NK-92 (cell line): ENCODE results near the gene ENHO.

ENCODE experiments used
- DNase-seq: peaks from one replicate; lab custom pipeline; 2025; ENCODE audit not compliant: unreplicated experiment; lab: John Stamatoyannopoulos, UW

Gene ENHO

DNA sequence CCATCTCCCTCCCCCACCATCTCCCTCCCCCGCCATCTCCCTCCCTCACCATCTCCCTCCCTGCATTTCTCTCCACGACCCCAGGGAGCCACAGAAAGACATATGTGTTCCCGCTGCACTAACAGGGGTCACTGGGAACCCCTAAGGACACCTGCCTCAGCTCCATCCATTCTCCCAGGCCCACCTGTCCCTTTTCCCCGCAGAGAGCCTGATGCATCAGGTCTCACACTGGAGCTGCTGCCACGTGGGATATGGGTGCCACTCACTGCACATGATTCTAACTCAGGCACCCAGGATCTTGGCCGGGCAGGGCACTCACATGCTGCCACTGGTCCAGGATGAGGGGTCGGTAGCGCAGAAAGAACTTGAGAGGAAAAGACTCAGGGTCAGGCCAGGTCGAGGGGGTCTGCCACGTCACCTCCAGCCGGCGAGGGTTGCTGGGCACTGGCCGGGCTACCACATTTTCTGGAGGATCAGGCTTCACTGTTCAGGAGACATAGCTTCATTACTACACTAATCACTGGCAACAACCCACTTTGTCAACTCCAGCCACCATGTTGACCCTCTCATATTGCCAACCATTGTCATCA lies 33.2 kb upstream of the ENHO start:
- DNase-seq = no peak

DNA sequence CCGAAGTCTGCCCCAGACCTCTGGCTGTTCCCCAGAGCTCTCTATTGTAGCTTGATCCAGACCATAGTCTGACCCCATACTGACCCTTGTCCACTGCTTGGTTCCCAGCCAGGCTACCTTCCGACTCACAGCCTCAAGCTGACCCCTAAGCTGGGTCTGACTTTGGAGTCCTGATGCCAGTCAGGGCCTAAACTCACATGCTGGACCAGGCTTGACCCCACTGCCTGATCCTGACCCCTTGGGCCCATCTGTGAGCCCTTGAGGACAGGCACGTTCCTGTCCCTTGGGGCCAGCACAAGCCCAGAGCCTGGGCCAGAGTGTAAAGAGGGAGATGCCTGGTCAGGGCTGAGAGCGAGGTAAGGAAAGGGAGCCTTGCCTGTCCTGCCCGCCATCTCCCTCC lies 32.7 kb upstream of the ENHO start:
- DNase-seq = no peak

DNA sequence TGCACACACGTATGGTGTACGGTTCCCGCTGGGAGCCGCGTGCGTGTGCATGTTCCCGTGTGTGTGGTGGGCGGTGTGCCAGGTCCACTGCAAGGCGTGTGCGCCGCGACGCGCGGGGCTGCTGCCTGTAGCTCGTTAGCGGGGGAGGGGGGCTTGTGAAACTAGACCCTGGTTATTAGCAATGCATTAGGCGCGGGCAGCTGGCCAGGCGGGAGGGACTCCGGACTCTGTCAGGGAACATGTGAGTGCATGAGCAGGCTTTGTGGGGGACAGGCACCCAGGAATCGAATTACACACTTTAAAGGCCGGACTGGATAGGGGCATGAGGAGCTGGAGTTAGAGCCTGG lies 32.2 kb upstream of the ENHO start:
- DNase-seq = no peak

DNA sequence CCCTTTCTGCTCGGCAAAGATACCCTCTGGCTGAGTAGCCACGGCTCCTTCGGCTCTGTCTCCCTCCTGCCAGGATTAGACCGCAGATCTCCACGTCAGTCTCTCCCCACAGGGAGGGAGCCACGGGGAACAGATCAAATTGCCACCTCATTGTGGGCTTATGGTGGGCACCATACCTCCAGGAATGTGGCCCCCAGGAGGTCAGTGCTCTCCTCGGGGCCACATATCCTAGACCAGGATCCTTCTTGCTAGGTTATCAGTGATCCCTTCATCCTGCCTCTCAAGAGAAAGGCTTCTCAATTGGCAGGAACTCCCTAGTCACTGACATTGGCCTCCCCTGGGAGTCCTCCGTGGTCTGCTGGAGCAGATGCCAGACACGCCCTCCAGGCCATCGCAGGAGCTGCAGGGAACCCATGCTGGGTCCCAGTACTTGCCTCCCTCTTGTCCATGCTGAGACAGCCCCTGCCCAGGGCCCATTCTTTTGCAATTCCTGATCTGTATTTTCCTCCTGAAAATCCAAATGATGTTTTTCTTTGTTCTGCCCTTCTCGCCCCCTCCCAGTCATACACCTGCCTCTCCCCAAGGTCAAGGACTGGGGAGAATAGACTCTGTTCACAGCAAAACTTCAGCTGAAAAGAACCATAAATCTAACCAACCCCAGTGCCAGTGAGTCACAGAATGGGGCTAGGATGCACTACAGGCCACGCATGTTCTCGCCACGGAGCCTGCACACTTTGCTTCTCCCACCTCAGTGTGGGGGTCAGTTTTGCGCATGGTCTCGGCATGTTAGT lies 31.6 kb upstream of the ENHO start:
- no peak for DNase-seq

DNA sequence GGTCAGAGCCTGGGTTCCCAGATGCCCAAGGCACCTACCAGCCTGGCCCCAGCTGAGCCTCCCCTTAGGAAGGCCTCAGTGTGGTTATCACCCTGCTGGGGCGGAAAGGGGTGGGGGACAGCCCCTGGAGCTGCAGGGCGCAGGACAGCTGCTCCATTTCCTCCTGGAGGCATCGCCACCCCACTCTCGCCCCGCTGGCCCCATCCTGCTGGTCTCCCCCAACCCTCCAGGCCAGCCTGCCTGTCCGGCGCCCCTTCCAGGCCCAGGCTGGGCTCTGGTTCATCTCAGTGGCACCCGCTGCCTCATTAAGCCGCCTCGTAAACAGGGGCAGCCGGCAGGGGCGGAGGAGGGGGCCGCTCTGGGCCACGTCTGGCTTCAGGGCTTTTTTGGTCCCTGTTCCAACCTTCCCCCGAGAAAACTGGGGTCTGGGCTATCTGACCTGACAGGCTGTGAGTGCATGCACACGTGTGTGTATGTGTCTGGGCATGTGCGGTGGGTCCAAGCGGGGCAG lies 30.8 kb upstream of the ENHO start:
- DNase-seq = no peak

DNA sequence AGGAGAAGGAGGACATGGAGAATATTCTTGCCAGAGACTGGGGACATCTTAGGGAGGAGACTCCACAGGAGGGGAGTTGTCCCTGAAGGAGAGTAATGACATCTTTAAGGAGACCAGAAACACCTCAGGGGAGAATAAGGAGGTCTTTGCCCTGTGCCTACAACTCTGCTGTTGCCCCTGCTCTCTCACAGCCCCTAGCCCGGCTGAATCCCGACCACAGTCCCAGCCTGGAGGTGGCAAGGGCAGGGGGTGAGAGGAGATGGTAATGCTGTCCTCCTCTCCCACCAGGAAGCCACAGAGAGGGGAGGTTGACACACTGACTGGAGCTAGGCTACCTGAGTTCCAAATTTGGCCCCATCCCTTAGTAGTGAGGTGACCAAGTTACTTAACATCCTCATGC lies 30.2 kb upstream of the ENHO start:
- DNase-seq = no peak

DNA sequence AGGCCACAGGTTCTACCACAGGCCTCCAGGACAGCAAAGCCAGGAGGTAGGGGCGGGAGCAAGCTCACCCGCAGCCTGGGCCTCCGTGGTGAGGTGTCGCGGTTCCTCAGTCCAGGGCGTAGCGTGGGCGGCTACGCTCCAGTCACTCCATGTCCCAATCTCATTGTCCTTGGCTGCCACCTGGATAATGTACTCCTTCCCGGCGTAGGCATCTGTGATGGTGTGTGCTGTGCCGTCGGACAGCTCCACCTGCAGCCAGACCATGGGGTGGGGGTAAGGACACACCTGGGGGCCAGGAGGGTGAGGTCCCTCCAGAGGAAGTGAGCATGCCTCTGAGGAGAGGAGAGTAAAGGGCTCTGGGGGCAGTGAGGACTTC lies 29.8 kb upstream of the ENHO start:
- no peak for DNase-seq

DNA sequence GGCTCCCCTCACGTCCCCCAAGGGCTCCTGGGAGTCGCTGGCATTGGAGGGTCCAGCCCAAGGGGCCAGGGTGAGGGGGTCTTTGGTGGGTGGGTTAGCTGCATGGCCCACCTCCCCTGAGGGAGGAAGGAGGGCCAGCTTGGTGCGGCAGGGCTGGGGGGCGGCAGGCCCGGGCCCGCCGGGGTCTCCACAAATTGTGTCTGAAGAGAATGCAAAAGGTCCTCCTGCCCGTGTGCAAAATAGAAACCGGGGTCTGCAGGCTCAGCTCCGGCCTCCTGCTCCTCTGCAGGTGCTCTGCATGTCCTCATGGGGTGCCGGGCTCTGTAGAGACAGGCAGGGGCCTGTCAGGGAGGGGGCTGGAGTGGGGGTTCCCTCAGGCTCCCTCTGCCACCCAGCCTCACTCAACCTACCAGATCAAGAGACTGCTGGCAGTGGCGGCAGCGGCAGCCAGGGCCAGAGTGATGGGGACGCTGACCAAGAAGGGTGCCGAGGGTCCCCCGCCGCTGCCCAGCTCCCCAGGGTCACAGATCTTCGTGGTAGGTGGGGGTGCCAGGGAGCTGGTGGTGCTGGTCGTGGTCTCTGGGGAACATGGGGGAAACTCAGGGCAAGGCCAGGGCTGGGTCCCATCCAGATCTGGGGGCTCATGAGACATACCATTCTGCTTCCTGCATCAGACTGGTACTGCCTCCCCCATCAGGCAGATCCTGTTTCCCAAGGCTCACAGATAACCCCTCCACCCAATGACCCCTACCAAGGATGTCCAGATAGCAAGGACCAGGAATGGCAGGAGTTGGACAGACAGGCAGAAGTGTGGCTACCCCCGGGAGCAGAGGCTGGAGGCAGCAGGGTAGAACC lies 29.2 kb upstream of the ENHO start:
- no peak for DNase-seq

DNA sequence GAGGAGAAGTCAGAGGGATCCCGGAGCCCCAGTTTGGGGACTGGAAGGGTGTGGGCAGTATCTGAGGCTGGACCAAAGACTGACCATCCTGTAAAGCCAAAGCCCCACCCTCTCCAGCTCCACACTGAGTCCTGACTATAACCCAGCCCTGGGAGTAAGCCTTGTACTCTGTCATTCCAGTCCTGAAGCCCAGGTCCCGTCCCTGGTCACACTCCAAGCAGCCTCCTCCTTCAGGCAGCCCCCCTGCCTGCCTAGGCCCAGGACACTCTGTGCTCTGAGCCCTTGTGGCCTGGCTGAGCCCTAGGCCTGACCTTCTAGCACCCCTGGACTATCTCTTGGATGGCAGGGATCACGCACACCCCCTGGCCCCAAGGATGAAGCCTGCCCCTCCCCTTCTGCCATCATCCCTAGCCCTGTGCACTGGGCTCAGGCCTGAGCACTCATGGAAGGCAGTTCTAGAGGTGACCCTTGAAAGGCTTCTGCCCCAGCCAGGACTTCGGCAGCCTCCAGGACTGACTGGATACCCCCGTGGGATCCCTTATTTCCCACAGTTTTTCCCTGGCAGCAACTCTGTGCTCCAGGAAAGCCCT lies 28.0 kb upstream of the ENHO start:
- no peak for DNase-seq

DNA sequence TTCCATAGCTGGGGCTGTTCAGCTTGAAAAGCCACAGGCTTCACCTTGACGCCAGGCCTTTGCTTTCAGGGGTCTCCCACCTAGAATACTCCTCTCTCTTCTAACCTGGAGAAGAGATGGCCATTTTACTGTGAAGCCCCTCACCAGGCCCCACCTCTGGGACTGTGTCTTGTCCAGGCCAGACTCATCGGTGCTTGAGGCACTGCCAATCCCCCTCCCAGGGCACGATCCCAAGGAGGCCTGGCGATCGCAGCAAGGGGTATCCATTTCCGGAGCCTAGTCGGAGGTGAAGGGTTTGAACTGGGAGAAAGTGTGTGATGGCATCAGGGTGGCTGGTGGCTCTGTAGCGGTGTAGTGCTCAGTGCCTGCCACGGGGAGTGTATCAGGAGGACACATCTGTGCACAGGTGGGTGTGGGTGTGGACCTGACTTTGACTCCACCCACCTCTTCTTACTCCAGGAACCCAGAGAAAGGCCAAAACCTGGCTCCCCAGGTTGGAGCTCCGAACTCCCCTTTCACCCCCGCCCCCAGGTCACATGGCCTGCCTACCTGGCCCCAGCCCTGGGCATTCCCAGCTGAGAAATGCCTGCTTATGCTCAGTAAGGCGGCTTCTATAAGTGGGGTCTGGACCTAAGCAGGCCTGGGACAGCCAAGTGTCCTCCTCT lies 27.4 kb upstream of the ENHO start:
- DNase-seq = no peak

DNA sequence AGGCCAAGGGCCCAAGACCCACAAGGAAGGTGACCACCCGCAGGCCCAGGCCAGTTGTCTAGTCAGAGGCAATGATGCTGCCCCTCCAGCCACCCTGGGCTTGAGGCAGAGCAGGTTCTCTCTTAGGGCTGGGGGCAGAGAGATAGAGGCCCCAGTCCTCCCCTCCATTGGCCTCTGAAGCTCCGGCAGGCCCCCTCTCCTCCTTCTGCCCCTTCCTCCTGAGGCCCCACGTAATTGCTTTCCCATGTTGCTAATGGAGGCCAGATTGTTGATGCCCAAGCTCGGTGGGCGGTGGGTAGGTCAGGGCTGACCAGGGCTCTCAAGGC lies 26.6 kb upstream of the ENHO start:
- DNase-seq = no peak

DNA sequence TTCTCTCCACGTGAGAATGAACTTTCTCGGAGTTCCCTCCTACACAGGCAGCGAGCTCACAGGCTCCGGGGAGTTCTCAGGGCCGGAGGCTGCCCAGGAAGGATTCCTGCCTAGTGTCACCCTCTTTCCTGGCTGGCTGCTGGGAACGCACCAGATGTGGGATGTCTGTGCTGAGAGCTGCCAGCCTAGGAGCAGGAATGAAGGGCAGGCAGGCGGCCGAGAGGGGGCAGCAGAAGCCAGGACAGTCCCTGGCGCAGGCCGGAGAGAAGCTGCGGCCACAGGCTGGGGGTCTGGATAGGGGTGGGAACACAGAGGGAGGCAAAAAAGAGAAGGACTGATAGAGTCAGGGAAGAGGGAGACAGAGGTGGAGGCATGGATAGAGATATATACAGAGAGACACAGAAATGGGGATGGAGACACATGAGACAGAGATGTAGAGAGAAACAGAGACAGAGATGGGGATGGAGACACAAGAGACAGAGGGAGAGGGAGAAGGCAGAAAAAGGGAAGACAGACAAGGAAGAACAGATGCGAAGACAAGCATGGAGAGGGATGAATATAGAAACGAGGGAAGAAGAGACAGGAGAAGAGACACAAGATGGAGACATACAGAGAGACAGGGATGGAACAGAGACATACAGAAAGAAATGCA lies 25.3 kb upstream of the ENHO start:
- DNase-seq = no peak

DNA sequence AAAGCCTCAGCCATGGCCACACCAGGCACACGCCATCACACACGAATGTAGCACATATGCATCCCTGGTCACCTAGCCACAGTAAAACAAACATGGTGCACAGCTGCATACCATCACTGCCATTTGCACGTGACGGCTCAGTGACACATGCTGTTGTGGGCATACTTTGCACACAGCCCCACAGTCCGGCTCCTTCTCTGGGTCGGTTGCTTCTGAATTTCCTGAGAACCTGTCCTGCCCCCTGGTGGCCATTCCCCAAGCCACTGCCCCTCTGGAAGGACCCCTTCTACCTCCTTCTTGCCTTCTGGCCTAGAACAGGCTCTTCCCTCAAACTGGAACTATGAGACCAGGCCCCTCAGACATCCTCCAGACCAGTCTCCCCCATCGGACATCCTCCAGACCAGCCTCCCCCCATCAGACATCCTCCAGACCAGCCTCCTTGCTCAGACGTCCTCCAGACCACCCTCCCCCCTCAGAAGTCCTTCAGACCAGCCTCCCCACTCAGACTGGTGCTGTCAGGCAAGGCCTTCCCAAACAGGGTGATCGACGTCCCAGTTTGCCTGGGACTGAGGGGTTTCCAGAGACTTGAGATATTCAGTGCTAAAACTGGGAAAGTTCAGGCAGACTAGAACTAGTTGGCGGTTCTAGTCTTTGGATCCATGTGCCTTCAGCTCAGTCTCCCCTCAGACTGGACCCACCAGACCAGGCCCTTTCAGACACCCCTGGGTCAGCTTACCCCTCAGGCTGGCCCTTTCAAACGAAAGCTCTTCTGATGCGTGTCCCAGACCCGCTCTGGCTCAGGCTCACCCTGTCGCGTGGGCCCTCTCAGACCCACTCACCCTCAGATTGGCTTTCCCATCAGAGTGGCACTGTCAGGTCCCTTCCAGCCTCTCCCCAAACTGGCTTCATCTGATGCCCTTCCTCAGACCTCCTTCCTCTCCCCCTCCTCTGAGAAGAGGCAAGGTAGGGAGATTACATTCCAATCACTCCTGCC lies 24.3 kb upstream of the ENHO start:
- DNase-seq = no peak

DNA sequence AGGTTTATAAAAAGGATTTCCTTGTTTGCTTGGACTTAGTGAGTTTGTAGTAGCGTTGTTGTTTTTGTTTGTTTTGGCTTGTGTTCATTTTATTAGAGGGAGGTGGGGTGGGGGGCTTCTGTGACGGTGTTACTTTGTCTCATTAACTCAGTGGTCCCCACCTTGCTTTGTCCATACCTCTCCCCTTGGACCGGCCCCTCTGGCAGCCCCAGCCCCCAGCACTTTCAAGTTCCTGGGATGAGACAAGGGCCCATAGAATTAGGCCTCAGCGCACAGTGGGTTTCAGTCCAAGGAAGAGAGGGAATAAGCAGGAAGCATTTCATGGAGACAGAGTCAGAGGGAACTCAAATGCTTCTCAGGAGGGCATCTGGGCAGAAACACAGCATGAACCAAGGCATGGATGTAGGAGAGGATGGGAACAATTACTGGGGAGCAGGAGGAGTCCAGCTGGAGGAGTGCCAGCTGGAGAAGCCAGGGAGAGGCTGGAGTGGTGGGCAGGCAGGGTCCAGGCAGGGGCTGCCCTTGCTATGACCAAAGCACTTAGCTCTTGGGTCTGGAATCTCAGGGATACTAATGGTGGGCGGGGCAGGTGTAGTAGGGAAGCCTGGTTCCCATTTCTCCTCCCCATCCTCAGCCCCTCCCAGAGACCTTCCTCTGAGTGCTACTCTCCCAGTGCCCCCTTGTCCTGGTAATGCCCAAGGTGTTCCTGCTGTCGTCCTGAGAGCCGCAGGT lies 23.5 kb upstream of the ENHO start:
- DNase-seq = no peak

DNA sequence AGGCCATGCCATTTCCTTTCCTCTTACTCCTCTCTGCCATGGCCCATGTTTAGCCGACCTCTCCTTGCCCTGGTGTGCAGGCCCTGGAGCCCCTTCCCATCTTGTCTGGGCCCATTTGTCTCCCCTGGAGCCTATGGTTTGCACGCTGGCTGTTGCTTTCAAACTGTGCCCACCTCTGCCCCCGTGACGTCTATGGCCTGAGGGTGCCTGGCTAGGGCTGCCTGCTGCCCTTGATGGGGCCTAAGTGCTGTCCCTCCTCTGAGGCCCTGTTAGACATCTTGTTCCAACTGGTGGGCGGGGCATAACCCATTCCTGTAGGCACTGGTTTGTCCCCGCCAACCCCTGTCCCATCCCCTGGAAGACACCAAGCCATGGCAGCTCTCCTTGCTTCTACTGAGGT lies 22.7 kb upstream of the ENHO start:
- DNase-seq = no peak

DNA sequence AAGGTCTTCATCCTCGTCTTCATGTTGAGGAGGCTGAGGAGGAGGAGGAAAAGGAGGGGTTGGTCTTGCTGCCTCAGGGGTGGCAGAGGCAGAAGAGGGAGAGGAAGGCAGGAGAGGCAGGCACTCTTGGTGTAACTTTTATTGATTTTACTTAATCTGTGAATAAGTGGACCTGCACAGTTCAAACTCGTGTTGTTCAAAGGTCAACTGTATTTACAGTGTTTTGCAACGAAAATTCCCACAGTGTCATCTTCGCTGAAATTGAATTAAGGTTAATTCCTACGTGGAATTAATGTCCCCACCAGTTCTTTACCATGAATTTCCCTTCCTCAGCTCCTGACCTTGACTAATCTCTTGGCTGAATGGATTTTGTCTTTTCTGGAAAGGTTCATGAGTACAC lies 21.2 kb upstream of the ENHO start:
- DNase-seq = no peak

DNA sequence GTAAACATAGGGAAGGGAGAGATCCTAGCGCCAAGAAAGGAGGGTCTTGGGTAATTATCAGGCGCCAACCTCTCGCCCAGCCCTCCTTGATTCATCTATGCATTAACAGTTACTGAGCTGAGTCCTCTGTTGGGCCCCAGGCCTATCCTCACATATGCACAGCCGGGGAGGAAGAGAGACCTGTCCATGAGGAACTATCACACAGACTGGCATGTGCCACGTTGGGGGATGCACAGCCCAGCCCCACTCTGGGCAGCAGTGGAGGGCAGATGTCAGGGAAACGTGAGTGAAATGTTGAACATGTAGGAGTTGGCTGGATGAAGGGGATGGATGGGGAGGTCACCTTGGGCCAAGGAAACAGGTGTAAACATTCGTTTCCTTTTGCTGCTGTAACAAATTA lies 18.8 kb upstream of the ENHO start:
- DNase-seq = no peak

DNA sequence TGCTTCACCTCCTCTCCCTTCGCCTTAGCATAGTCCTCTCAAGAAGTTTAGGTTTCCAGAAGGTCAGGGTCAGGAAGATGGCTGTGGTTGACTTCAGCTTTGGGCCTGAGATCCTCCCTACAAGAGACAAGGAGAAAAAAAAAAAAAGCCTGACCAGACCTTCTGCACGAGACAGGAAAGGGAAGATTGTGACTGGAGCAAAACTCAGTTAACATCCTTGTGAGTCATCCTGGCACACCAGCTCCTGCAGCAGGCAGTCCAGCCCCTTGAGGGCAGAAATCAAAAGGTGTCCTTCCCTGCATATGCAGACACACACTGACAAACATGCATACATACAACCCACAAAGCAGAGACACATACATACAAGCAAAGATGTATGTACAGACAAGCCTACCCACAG lies 18.0 kb upstream of the ENHO start:
- DNase-seq = no peak

DNA sequence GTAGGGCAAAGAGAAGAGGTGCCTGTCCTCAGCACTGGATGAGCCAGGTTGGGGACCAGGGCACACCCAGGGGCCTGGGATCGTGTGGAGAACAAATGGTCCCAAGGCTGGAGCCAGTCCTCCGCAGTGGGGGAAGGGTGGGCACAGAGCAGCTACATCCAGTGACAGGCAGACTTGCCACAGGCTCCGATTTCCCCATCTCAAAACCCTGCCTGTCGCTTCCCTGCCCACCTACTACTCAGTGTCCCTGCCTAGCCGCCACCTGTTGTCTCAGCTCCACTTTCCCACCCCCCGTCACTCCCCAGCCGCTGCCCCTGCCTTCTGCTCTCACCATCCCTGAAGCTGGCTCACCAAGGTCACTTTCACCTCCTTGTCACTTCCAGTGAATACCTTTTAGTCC lies 13.9 kb upstream of the ENHO start:
- no peak for DNase-seq
